ENCODE results near the gene GPSM1.

GRCh38 chr9:136305804-136306203 lies 21.5 kb upstream of the GPSM1 start:
- TF ChIP-seq CTCF (IDR thresholded peaks at IDR 0.05) (no peak), ZFX (IDR thresholded peaks at IDR 0.05; ENCODE audit: borderline replicate concordance) (no peak)

Measured in 22Rv1 (cell line).